ENCODE results near the gene CAMKMT.

GRCh38 chr2:44686561-44686960 lies 324.8 kb downstream of the CAMKMT start:
- TF ChIP-seq EZH2 (IDR thresholded peaks at IDR 0.05; ENCODE audit: low read length, unreplicated experiment) = no peak
- TF ChIP-seq CTCF (conservative IDR thresholded peaks at IDR 0.05; ENCODE audit: low read depth, low read length) = no peak

Measured in PC-3 (cell line).